OCI-LY3 (cell line): ENCODE measurements around the gene SLC12A8.
"Not testable (repeated sequence)": the region's sequence is repeated elsewhere in the genome, so short reads cannot be mapped to it uniquely, and the experiment has no call there.

Source experiments
- H2AFZ ChIP-seq: fragments of 200-600, 300-600 bp; shearing (Covaris generic); 2 replicates; pipeline ENCODE4 v1.6.0; 2014; ENCODE audit warnings: antibody characterized with exemption, low read depth, low read length
- H3K27ac ChIP-seq: fragments of 200-600, 300-600 bp; sonication (generic); 2 replicates; pipeline ENCODE4 v1.5.1; 2014; ENCODE audit warnings: mild to moderate bottlenecking, low read length, moderate library complexity, mixed read lengths
- H3K27me3 ChIP-seq: fragments of 200-600, 300-600 bp; sonication (generic); 2 replicates; pipeline ENCODE4 v1.6.1; 2014; ENCODE audit warnings: low read depth, low read length, mixed read lengths
- H3K36me3 ChIP-seq: fragments of 200-600, 300-600 bp; sonication (generic); replicated peaks from 2 replicates; pipeline ENCODE3; 2014; ENCODE audit warnings: low read depth, low read length, mixed read lengths
- H3K4me1 ChIP-seq: fragments of 300-600, 200-600 bp; sonication (generic); 2 replicates; pipeline ENCODE4 v1.6.1; 2014; ENCODE audit warnings: low read length, mixed read lengths
- H3K4me2 ChIP-seq: fragments of 200-600, 300-600 bp; sonication (generic); 2 replicates; pipeline ENCODE4 v1.6.1; 2014; ENCODE audit warnings: low read length, mixed read lengths
- H3K4me3 ChIP-seq: fragments of 300-600, 200-600 bp; sonication (generic); 2 replicates; pipeline ENCODE4 v1.5.1; 2014; ENCODE audit warnings: antibody characterized with exemption, mild to moderate bottlenecking, low read length, moderate library complexity
- H3K79me2 ChIP-seq: fragments of 300-600, 200-600 bp; shearing (Covaris generic); 2 replicates; pipeline ENCODE4 v1.6.1; 2014; ENCODE audit warnings: mild to moderate bottlenecking, low read length, mixed read lengths
- H3K9ac ChIP-seq: fragments of 300-600, 200-600 bp; shearing (Covaris generic); 2 replicates; pipeline ENCODE4 v1.6.0; 2014; ENCODE audit warnings: mild to moderate bottlenecking, low read length, moderate library complexity
- H3K9me3 ChIP-seq: fragments of 200-600, 300-600 bp; shearing (Covaris generic); 2 replicates; pipeline ENCODE4 v1.6.1; 2014; ENCODE audit warnings: low read length, mixed read lengths; ENCODE audit not compliant: insufficient read depth
- H4K20me1 ChIP-seq: fragments of 200-600, 300-600 bp; sonication (generic); 2 replicates; pipeline ENCODE4 v1.6.1; 2016; ENCODE audit warnings: low read length, mixed read lengths; ENCODE audit not compliant: insufficient read depth
- EZH2phosphoT487 ChIP-seq: fragments of 200-600 bp; shearing (Covaris generic); IDR thresholded peaks from 2 replicates; pipeline ENCODE4 v1.6.1; 2018; ENCODE audit warnings: antibody characterized with exemption, mixed run types, low read depth
- TF ChIP-seq, protein P1 (sequence below): fragments of 200-600, 300-600 bp; sonication (generic); IDR thresholded peaks from 2 replicates; pipeline ENCODE4 v1.5.1; 2014; ENCODE audit warnings: antibody characterized with exemption, low read length, low read depth

SLC12A8 gene

DNA sequence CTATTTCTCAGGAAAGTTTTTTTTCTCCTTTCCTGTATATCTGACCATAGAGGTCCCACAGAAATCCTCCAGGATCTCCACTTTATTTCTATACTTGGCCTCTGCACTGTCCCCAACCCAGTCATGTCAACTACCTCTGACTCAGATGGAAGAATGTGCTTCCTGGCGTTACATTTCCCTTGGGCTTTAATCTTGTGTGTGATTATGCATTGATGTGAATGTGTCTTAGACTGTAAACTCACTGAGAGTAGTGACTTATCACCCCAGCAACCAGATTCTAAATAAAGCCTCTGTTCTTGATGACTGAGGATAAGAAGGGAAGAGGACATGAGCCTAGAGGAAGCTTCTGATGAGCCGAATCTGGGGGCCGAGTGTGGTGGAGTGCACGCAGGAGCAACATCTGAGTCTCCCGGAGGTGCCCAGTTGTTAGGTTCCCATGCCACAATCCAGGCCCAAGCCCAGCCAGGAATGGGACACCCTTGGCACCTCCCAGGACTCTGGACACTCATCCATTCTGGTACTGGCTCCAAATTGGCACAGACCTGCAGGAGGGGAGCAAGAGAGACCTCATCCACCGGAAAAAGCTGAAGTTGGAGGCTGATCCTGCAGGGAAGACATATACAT lies 124.7 kb downstream of the SLC12A8 start:
- no peak overlapping the region for H3K4me2 ChIP-seq
- peaks cover 20% of the 10 kb centered on the region for H3K27me3 ChIP-seq
- TF ChIP-seq, protein P1, sequence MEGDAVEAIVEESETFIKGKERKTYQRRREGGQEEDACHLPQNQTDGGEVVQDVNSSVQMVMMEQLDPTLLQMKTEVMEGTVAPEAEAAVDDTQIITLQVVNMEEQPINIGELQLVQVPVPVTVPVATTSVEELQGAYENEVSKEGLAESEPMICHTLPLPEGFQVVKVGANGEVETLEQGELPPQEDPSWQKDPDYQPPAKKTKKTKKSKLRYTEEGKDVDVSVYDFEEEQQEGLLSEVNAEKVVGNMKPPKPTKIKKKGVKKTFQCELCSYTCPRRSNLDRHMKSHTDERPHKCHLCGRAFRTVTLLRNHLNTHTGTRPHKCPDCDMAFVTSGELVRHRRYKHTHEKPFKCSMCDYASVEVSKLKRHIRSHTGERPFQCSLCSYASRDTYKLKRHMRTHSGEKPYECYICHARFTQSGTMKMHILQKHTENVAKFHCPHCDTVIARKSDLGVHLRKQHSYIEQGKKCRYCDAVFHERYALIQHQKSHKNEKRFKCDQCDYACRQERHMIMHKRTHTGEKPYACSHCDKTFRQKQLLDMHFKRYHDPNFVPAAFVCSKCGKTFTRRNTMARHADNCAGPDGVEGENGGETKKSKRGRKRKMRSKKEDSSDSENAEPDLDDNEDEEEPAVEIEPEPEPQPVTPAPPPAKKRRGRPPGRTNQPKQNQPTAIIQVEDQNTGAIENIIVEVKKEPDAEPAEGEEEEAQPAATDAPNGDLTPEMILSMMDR: no peak
- no peak for TF ChIP-seq EZH2phosphoT487
- no peaks in the 10 kb centered on the region for H3K36me3 ChIP-seq
- no peaks in the 10 kb centered on the region for H3K79me2 ChIP-seq
- no peak overlapping the region for H3K9ac ChIP-seq
- H2AFZ ChIP-seq: no peak overlapping the region
- no peaks in the 10 kb centered on the region for H4K20me1 ChIP-seq
- H3K9me3 ChIP-seq: no peaks in the 10 kb centered on the region
- no peak overlapping the region for H3K27ac ChIP-seq
- H3K4me3 ChIP-seq: no peak overlapping the region
- no peaks in the 10 kb centered on the region for H3K4me1 ChIP-seq

DNA sequence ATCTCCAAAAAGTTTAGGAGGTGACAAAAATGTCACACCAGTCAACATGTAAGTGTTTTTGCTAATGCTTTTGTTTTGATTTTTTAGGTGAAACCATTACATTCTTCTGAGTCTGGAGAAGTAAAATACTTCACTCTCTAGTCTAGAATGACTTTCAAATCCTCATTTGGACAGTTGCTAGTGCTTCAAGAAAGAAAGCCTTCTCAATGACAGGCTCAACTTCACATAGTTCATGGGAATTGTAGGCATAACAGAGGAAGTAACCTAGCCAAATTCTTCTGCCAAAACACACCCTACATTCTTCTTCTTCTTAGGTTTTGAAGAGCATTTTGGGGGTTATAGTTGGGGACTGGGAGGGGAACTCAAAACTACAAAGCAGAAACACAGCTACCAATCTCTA lies 127.4 kb downstream of the SLC12A8 start:
- no peak for TF ChIP-seq EZH2phosphoT487
- TF ChIP-seq, protein P1: no peak
- no peak overlapping the region for H3K4me2 ChIP-seq

DNA sequence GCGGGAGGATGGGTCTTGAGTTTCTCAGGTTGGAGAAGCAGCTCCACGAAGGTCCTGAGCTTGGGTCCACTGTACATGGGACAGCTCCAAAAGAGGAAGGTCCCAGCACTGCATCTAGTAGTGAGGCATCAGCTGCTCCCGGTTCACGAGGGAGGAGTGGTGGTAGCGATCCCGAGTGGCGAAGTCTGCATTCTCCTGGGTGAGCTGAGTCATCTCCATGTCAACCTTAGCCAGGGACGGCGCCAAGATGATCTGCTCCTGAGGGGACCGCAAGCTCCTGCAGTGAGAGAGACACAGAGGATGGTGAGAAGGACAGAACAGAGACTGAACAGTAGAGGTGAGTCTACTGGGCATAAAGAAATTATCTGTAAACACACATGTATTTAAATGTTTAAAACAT lies 128.8 kb downstream of the SLC12A8 start:
- no peak overlapping the region for H3K4me2 ChIP-seq
- no peak overlapping the region for H3K27ac ChIP-seq
- no peaks in the 10 kb centered on the region for H4K20me1 ChIP-seq
- no peak overlapping the region for H3K4me3 ChIP-seq
- no peak overlapping the region for H3K9ac ChIP-seq
- H3K36me3 ChIP-seq: no peaks in the 10 kb centered on the region
- H3K4me1 ChIP-seq: no peaks in the 10 kb centered on the region
- H3K27me3 ChIP-seq: peaks cover 24% of the 10 kb centered on the region
- no peaks in the 10 kb centered on the region for H3K9me3 ChIP-seq
- TF ChIP-seq, protein P1: no peak
- TF ChIP-seq EZH2phosphoT487: no peak
- H3K79me2 ChIP-seq: no peaks in the 10 kb centered on the region
- no peak overlapping the region for H2AFZ ChIP-seq

More for the DNA sequence above, 127.4 kb downstream of the SLC12A8 start:
- Histone ChIP-seq H3K27me3 (peaks cover 24% of the 10 kb centered on the region), H3K9ac (no peak overlapping the region), H2AFZ (no peak overlapping the region), H4K20me1 (no peaks in the 10 kb centered on the region), H3K4me1 (no peaks in the 10 kb centered on the region), H3K4me3 (no peak overlapping the region), H3K36me3 (no peaks in the 10 kb centered on the region), H3K79me2 (no peaks in the 10 kb centered on the region), H3K9me3 (no peaks in the 10 kb centered on the region), H3K27ac (no peak overlapping the region)

DNA sequence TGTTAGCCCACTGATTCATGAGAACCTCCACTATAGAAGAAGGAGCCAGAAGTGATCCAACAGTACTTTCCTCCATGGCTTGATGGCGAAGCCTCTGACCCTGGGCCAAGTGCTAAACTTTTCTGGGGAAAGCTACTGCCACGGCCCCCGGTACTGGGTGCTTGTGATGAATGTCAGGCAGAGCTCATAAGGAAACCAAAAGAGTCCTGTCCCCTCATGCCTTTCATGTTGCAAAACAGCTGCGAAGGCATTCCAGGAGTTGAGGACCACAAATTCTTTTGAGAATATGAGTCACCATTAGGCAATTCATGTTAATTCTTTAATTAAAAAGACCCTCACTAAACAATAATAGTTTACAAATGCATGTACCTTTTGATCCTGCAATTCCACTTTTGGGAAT lies 130.2 kb downstream of the SLC12A8 start:
- H3K4me1 ChIP-seq, H3K4me2 ChIP-seq, H3K9me3 ChIP-seq, H3K9ac ChIP-seq, H3K27ac ChIP-seq, H4K20me1 ChIP-seq, H3K4me3 ChIP-seq, H3K36me3 ChIP-seq, H2AFZ ChIP-seq, H3K79me2 ChIP-seq: not testable (repeated sequence)
- peaks cover 20% of the 10 kb centered on the region for H3K27me3 ChIP-seq
